Muscle of leg (tissue), 11 donors: ENCODE measurements around the gene SLC38A1. TPM values are rescaled to one million over a fixed set of nuclear protein-coding genes. Genes with fewer than 3 reads are reported as not detected.
A peak's percentile ranks its signal among the peaks of the same experiment; 100 is the strongest.
"Not testable (repeated sequence)": the region's sequence is repeated elsewhere in the genome, so short reads cannot be mapped to it uniquely, and the experiment has no call there.

ENCODE experiments used
- DNase-seq: peaks from one replicate; pipeline ENCODE4 v3.0.0; 2013
- H3K27ac ChIP-seq: one replicate; pipeline ENCODE4 v1.5.1; 2013; ENCODE audit warnings: mild to moderate bottlenecking, low read length, control low read depth
- H3K27me3 ChIP-seq: one replicate; pipeline ENCODE4 v1.6.1; 2013; ENCODE audit warnings: low read length; ENCODE audit not compliant: control insufficient read depth, insufficient read depth
- H3K36me3 ChIP-seq: one replicate; pipeline ENCODE4 v1.6.1; 2013; ENCODE audit warnings: low read length; ENCODE audit not compliant: control insufficient read depth, insufficient read depth
- H3K4me1 ChIP-seq: one replicate; pipeline ENCODE4 v1.6.1; 2013; ENCODE audit warnings: low read length; ENCODE audit not compliant: control insufficient read depth, insufficient read depth
- H3K4me3 ChIP-seq: one replicate; pipeline ENCODE4 v1.5.1; 2013; ENCODE audit warnings: low read length, control low read depth
- H3K9me3 ChIP-seq: replicated peaks from 2 replicates; pipeline ENCODE4 v1.6.1; 2013; ENCODE audit warnings: low read depth, low read length; ENCODE audit not compliant: control insufficient read depth
- WGBS: methylation state at CpG from one replicate; pipeline ENCODE4 v1.1.5; 2013; ENCODE audit warnings: missing lambda C conversion rate; ENCODE audit not compliant: insufficient coverage; 5-methylcytosine and 5-hydroxymethylcytosine counted together
- polyA plus RNA-seq, 8 donors: library from polyadenylated mRNA; unstranded; fragments of 120-200 nt; gene quantifications; one replicate each; pipeline versions ENCODE4 v1.2.1 to v1.2.3, GENCODE V29; 2013; ENCODE audit warnings: inconsistent platforms in 1 of 8, low replicate concordance in 1 of 8; ENCODE audit not compliant: insufficient read length in 8 of 8, insufficient read depth in 1 of 8
- total RNA-seq: library from RNA; stranded (reverse); fragments of 120-200 nt; gene quantifications from one replicate; pipeline ENCODE4 v1.2.4, GENCODE V29; 2013

SLC38A1 gene
- total and polyA plus RNA-seq, 9 donors: 24.3 to 44.0 (median 31.1) TPM

- Histone ChIP-seq H3K4me1 (no peaks in the 10 kb centered on the region), H3K4me3 (no peak overlapping the region), H3K27me3 (no peaks in the 10 kb centered on the region), H3K27ac (no peak overlapping the region), H3K9me3 (no peaks in the 10 kb centered on the region), H3K36me3 (no peaks in the 10 kb centered on the region)
- no peak for DNase-seq
- no CpG with 5 or more reads among the region's 3 CpGs for WGBS
Observed at GRCh38 chr12:46177025-46177424, 91.8 kb downstream of the SLC38A1 start.

- no peaks in the 10 kb centered on the region for H3K36me3 ChIP-seq
- H3K4me3 ChIP-seq: no peak overlapping the region
- 51% methylated on average over 6 of the region's 8 CpGs for WGBS
- no peaks in the 10 kb centered on the region for H3K27me3 ChIP-seq
- H3K9me3 ChIP-seq: no peaks in the 10 kb centered on the region
- no peak for DNase-seq
- H3K27ac ChIP-seq: no peak overlapping the region
- H3K4me1 ChIP-seq: no peaks in the 10 kb centered on the region
Observed at GRCh38 chr12:46174919-46175318, 93.9 kb downstream of the SLC38A1 start.

- H3K9me3 ChIP-seq: no peaks in the 10 kb centered on the region
- no peaks in the 10 kb centered on the region for H3K27me3 ChIP-seq
- H3K27ac ChIP-seq: no peak overlapping the region
- H3K4me1 ChIP-seq: no peaks in the 10 kb centered on the region
- DNase-seq: no peak
- no peaks in the 10 kb centered on the region for H3K36me3 ChIP-seq
- H3K4me3 ChIP-seq: no peak overlapping the region
- 62% methylated on average over 5 of the region's 12 CpGs for WGBS
Observed at GRCh38 chr12:46174061-46174662, 94.7 kb downstream of the SLC38A1 start.

GRCh38 chr12:46168426-46168825, 100.4 kb downstream of the SLC38A1 start:
- Histone ChIP-seq H3K27ac (no peak overlapping the region), H3K27me3 (no peaks in the 10 kb centered on the region), H3K9me3 (peaks cover 5% of the 10 kb centered on the region), H3K36me3 (no peaks in the 10 kb centered on the region), H3K4me3 (no peak overlapping the region), H3K4me1 (no peaks in the 10 kb centered on the region)
- DNase-seq: no peak

GRCh38 chr12:46167412-46167811, 101.4 kb downstream of the SLC38A1 start:
- Histone ChIP-seq H3K9me3 (peaks cover 5% of the 10 kb centered on the region), H3K27ac (no peak overlapping the region), H3K4me1 (no peaks in the 10 kb centered on the region), H3K4me3 (no peak overlapping the region), H3K27me3 (no peaks in the 10 kb centered on the region), H3K36me3 (no peaks in the 10 kb centered on the region)
- DNase-seq: no peak
- 100% methylated on average over 1 of the region's 2 CpGs for WGBS

- WGBS: 94% methylated on average over 5 of the region's 5 CpGs
- no peak overlapping the region for H3K4me3 ChIP-seq
- DNase-seq: no peak
- H3K27ac ChIP-seq: no peak overlapping the region
- no peaks in the 10 kb centered on the region for H3K36me3 ChIP-seq
- H3K27me3 ChIP-seq: no peaks in the 10 kb centered on the region
- peaks cover 10% of the 10 kb centered on the region for H3K4me1 ChIP-seq
- peaks cover 5% of the 10 kb centered on the region for H3K9me3 ChIP-seq
Observed at GRCh38 chr12:46165191-46165590, 103.7 kb downstream of the SLC38A1 start.

- Histone ChIP-seq H3K9me3 (peaks cover 5% of the 10 kb centered on the region), H3K36me3 (no peaks in the 10 kb centered on the region), H3K27ac (no peak overlapping the region), H3K4me1 (peaks cover 13% of the 10 kb centered on the region), H3K4me3 (no peak overlapping the region), H3K27me3 (no peaks in the 10 kb centered on the region)
- WGBS: 100% methylated on average over 1 of the region's 3 CpGs
- no peak for DNase-seq
Observed at GRCh38 chr12:46164186-46164761, 104.6 kb downstream of the SLC38A1 start.

- not testable (repeated sequence) for H3K36me3 ChIP-seq, DNase-seq, H3K27me3 ChIP-seq, H3K9me3 ChIP-seq, H3K4me3 ChIP-seq, H3K27ac ChIP-seq
- no CpG with 5 or more reads among the region's 4 CpGs for WGBS
- H3K4me1 ChIP-seq: peaks cover 15% of the 10 kb centered on the region
Observed at GRCh38 chr12:46162549-46163076, 106.2 kb downstream of the SLC38A1 start.

- WGBS: no CpG with 5 or more reads among the region's 4 CpGs
- H3K27me3 ChIP-seq: no peaks in the 10 kb centered on the region
- H3K9me3 ChIP-seq: peaks cover 3% of the 10 kb centered on the region
- no peak overlapping the region for H3K4me3 ChIP-seq
- DNase-seq: no peak
- peak overlapping the region; percentile 29 for H3K27ac ChIP-seq
- peaks cover 15% of the 10 kb centered on the region for H3K4me1 ChIP-seq
- no peaks in the 10 kb centered on the region for H3K36me3 ChIP-seq
Observed at GRCh38 chr12:46160981-46161690, 107.7 kb downstream of the SLC38A1 start.

- DNase-seq: peak; percentile 89
- Histone ChIP-seq H3K36me3 (no peaks in the 10 kb centered on the region), H3K27me3 (no peaks in the 10 kb centered on the region), H3K4me3 (no peak overlapping the region), H3K9me3 (peaks cover 3% of the 10 kb centered on the region), H3K27ac (peak overlapping the region; percentile 29), H3K4me1 (peaks cover 15% of the 10 kb centered on the region)
- WGBS: 30% methylated on average over 5 of the region's 10 CpGs
Observed at GRCh38 chr12:46160101-46160980, 108.5 kb downstream of the SLC38A1 start.
